ENCODE measurements around the gene WDPCP. TPM values are rescaled to one million over a fixed set of nuclear protein-coding genes. Genes with fewer than 3 reads are reported as not detected.

Gene WDPCP
- polyA plus RNA-seq, 1 donor from 2014 or later: 8.9 TPM

DNA sequence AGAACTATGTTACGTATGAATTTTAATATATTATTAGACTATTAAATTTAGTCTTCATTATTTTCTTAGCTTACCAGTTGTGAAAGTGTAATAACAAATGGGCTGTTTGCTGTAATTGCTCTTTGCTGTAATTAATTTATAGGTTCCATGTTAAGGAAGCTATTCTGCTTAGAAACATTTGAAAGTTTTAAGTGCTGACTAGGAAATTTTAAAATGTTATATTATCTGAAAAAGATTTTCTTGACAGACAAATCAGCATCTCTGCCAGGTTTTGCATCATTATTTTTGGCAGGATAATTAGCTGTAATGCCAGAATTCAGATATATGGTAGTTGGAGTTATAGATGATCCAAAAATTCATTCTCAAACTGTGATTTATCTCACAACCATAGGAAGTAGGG is 495.4 kb downstream of the WDPCP start:
- Histone ChIP-seq H3F3A (ENCODE audit: insufficient read depth, low read length, poor library complexity, severe bottlenecking) (no peaks in the 10 kb centered on the region), H3K9me2 (ENCODE audit: insufficient read depth, low read length) (no peaks in the 10 kb centered on the region), H2AFZ (ENCODE audit: low read depth, low read length) (no peak overlapping the region), H3K9me3 (ENCODE audit: low read length) (no peaks in the 10 kb centered on the region), H3K27ac (ENCODE audit: low read length) (no peak overlapping the region), H3K9ac (ENCODE audit: low read length) (no peak overlapping the region), H3K4me2 (ENCODE audit: low read length) (no peak overlapping the region), H3K27me3 (ENCODE audit: insufficient read depth, low read depth, low read length) (no peaks in the 10 kb centered on the region), H3K79me2 (replicated peaks; ENCODE audit: insufficient read depth, low read length) (no peaks in the 10 kb centered on the region), H4K20me1 (ENCODE audit: insufficient read depth) (no peaks in the 10 kb centered on the region), H3K36me3 (ENCODE audit: insufficient read depth, low read length) (no peaks in the 10 kb centered on the region), H3K4me3 (ENCODE audit: low read length) (no peak overlapping the region)
- TF ChIP-seq SMC3 (conservative IDR thresholded peaks at IDR 0.05; ENCODE audit: poor library complexity) (no peak), TAF1 (IDR thresholded peaks at IDR 0.05; ENCODE audit: low read depth) (no peak), EP300 (conservative IDR thresholded peaks at IDR 0.05; ENCODE audit: poor library complexity, severe bottlenecking) (no peak), MXI1 (conservative IDR thresholded peaks at IDR 0.05; ENCODE audit: poor library complexity, severe bottlenecking) (no peak), POLR2AphosphoS5 (IDR thresholded peaks at IDR 0.05) (no peak), RAD21 (conservative IDR thresholded peaks at IDR 0.05) (no peak), EZH2 (IDR thresholded peaks at IDR 0.05; ENCODE audit: borderline replicate concordance, insufficient read depth, low read length, poor library complexity, severe bottlenecking) (no peak)
- TF ChIP-seq, protein P1, sequence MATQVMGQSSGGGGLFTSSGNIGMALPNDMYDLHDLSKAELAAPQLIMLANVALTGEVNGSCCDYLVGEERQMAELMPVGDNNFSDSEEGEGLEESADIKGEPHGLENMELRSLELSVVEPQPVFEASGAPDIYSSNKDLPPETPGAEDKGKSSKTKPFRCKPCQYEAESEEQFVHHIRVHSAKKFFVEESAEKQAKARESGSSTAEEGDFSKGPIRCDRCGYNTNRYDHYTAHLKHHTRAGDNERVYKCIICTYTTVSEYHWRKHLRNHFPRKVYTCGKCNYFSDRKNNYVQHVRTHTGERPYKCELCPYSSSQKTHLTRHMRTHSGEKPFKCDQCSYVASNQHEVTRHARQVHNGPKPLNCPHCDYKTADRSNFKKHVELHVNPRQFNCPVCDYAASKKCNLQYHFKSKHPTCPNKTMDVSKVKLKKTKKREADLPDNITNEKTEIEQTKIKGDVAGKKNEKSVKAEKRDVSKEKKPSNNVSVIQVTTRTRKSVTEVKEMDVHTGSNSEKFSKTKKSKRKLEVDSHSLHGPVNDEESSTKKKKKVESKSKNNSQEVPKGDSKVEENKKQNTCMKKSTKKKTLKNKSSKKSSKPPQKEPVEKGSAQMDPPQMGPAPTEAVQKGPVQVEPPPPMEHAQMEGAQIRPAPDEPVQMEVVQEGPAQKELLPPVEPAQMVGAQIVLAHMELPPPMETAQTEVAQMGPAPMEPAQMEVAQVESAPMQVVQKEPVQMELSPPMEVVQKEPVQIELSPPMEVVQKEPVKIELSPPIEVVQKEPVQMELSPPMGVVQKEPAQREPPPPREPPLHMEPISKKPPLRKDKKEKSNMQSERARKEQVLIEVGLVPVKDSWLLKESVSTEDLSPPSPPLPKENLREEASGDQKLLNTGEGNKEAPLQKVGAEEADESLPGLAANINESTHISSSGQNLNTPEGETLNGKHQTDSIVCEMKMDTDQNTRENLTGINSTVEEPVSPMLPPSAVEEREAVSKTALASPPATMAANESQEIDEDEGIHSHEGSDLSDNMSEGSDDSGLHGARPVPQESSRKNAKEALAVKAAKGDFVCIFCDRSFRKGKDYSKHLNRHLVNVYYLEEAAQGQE (IDR thresholded peaks at IDR 0.05; ENCODE audit: borderline replicate concordance): no peak
- TF ChIP-seq, protein P2, sequence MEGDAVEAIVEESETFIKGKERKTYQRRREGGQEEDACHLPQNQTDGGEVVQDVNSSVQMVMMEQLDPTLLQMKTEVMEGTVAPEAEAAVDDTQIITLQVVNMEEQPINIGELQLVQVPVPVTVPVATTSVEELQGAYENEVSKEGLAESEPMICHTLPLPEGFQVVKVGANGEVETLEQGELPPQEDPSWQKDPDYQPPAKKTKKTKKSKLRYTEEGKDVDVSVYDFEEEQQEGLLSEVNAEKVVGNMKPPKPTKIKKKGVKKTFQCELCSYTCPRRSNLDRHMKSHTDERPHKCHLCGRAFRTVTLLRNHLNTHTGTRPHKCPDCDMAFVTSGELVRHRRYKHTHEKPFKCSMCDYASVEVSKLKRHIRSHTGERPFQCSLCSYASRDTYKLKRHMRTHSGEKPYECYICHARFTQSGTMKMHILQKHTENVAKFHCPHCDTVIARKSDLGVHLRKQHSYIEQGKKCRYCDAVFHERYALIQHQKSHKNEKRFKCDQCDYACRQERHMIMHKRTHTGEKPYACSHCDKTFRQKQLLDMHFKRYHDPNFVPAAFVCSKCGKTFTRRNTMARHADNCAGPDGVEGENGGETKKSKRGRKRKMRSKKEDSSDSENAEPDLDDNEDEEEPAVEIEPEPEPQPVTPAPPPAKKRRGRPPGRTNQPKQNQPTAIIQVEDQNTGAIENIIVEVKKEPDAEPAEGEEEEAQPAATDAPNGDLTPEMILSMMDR (IDR thresholded peaks at IDR 0.05; ENCODE audit: poor library complexity, severe bottlenecking): no peak

DNA sequence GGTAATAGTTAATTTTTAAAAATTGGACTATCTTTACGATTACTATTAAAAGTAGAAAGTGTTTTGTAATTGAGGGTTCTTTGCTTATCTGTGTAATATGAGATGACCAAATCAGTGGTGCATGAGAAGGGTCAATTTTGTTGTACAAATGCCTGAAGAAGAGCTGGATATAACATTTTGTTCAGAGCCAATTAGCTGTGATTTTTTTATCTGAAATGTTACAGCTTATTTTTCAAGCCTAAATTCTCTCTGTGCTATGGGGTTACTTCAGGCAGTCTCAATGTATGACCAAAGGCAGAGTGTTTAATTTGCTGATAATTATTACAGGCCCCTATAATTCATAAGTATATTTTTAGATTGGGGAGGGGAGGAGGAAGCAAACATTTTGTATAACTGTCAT is 495.9 kb downstream of the WDPCP start:
- no peak overlapping the region for H3K4me3 ChIP-seq (ENCODE audit: low read length)
- no peaks in the 10 kb centered on the region for H3K9me2 ChIP-seq (ENCODE audit: insufficient read depth, low read length)
- H3K27ac ChIP-seq (ENCODE audit: low read length): no peak overlapping the region
- TF ChIP-seq SMC3 (conservative IDR thresholded peaks at IDR 0.05; ENCODE audit: poor library complexity) (no peak), POLR2AphosphoS5 (IDR thresholded peaks at IDR 0.05) (no peak), RAD21 (conservative IDR thresholded peaks at IDR 0.05) (no peak), MXI1 (conservative IDR thresholded peaks at IDR 0.05; ENCODE audit: poor library complexity, severe bottlenecking) (no peak), EP300 (conservative IDR thresholded peaks at IDR 0.05; ENCODE audit: poor library complexity, severe bottlenecking) (no peak), EZH2 (IDR thresholded peaks at IDR 0.05; ENCODE audit: borderline replicate concordance, insufficient read depth, low read length, poor library complexity, severe bottlenecking) (no peak), TAF1 (IDR thresholded peaks at IDR 0.05; ENCODE audit: low read depth) (no peak)
- TF ChIP-seq, protein P2 (IDR thresholded peaks at IDR 0.05; ENCODE audit: poor library complexity, severe bottlenecking): no peak
- TF ChIP-seq, protein P1 (IDR thresholded peaks at IDR 0.05; ENCODE audit: borderline replicate concordance): no peak
- no peaks in the 10 kb centered on the region for H3K36me3 ChIP-seq (ENCODE audit: insufficient read depth, low read length)
- no peaks in the 10 kb centered on the region for H3K27me3 ChIP-seq (ENCODE audit: insufficient read depth, low read depth, low read length)
- H2AFZ ChIP-seq (ENCODE audit: low read depth, low read length): no peak overlapping the region
- no peaks in the 10 kb centered on the region for H4K20me1 ChIP-seq (ENCODE audit: insufficient read depth)
- H3K9me3 ChIP-seq (ENCODE audit: low read length): no peaks in the 10 kb centered on the region
- no peak overlapping the region for H3K4me2 ChIP-seq (ENCODE audit: low read length)
- H3F3A ChIP-seq (ENCODE audit: insufficient read depth, low read length, poor library complexity, severe bottlenecking): no peaks in the 10 kb centered on the region
- H3K9ac ChIP-seq (ENCODE audit: low read length): no peak overlapping the region
- no peaks in the 10 kb centered on the region for H3K79me2 ChIP-seq (replicated peaks; ENCODE audit: insufficient read depth, low read length)

All from neural cell (in vitro differentiated cells).